ENCODE data around the gene ADRB2. TPM values are rescaled to one million over a fixed set of nuclear protein-coding genes. Genes with fewer than 3 reads are reported as not detected.
A peak's percentile ranks its signal among the peaks of the same experiment; 100 is the strongest.

The ADRB2 gene
- total RNA-seq, 1 experiment from 2014 or later: 2.8 TPM

- no peaks in the 10 kb centered on the region for H3K9me2 ChIP-seq (ENCODE audit: insufficient read depth)
- intact Hi-C loops (cut with micrococcal nuclease; ENCODE audit: unreplicated experiment): loop anchor here (2.0 to 5.0 kb wide), 2 partner anchors 18 to 168 kb away; partner anchors contain the start of gene ADRB2
- H3F3A ChIP-seq (ENCODE audit: insufficient read depth, low read depth): peaks cover 11% of the 10 kb centered on the region; the same call in 1 of the 2 replicates
- H4K20me1 ChIP-seq (ENCODE audit: insufficient read depth): no peaks in the 10 kb centered on the region
- peak overlapping the region; percentile 69 for H2AFZ ChIP-seq
- peak overlapping the region; percentile 92 for H3K4me2 ChIP-seq
- POLR2A ChIA-PET (ENCODE audit: unreplicated experiment): no interaction called here
- H3K79me2 ChIP-seq (ENCODE audit: low read depth): no peaks in the 10 kb centered on the region
- peak overlapping the region; percentile 62 for H3K4me3 ChIP-seq
- CTCF ChIA-PET: interaction anchor here (0.7 kb wide), 1 partner anchor 17 kb away, joined by 3 read pairs; the partner anchor contains the start of gene ADRB2
- TF ChIP-seq EZH2 (IDR thresholded peaks at IDR 0.05; ENCODE audit: low read depth) (no peak), CTCF (conservative IDR thresholded peaks at IDR 0.05) (no peak)
- no peaks in the 10 kb centered on the region for H3K36me3 ChIP-seq (ENCODE audit: low read depth)
- H3K27ac ChIP-seq: no peak overlapping the region
- H3K27me3 ChIP-seq (ENCODE audit: insufficient read depth, low read depth): no peaks in the 10 kb centered on the region
- peak in 1 of 2 experiments; percentile 40 for DNase-seq
- no peaks in the 10 kb centered on the region for H3K9me3 ChIP-seq (ENCODE audit: insufficient read depth, low read depth)
- peaks cover 26% of the 10 kb centered on the region for H3K4me1 ChIP-seq (replicated peaks; ENCODE audit: insufficient read depth)
- BruUV-seq (replicated peaks): no TSS peak
These were observed 17.4 kb upstream of the ADRB2 start for GRCh38 chr5:148808864-148809642.

- Histone ChIP-seq H3K27me3 (ENCODE audit: insufficient read depth, low read depth) (no peaks in the 10 kb centered on the region), H3K4me3 (peak overlapping the region; percentile 62), H3K4me1 (replicated peaks; ENCODE audit: insufficient read depth) (peaks cover 26% of the 10 kb centered on the region), H3K27ac (no peak overlapping the region), H3K4me2 (peak overlapping the region; percentile 92), H3K79me2 (ENCODE audit: low read depth) (no peaks in the 10 kb centered on the region), H2AFZ (peak overlapping the region; percentile 69), H4K20me1 (ENCODE audit: insufficient read depth) (no peaks in the 10 kb centered on the region), H3K9me3 (ENCODE audit: insufficient read depth, low read depth) (no peaks in the 10 kb centered on the region), H3K36me3 (ENCODE audit: low read depth) (no peaks in the 10 kb centered on the region), H3F3A (ENCODE audit: insufficient read depth, low read depth) (peaks cover 11% of the 10 kb centered on the region; the same call in 1 of the 2 replicates), H3K9me2 (ENCODE audit: insufficient read depth) (no peaks in the 10 kb centered on the region)
- DNase-seq: peak in 1 of 2 experiments; percentile 40
- intact Hi-C loops (cut with micrococcal nuclease; ENCODE audit: unreplicated experiment): loop anchor here (2.0 to 5.0 kb wide), 2 partner anchors 17 to 167 kb away; partner anchors contain the start of gene ADRB2
- TF ChIP-seq EZH2 (IDR thresholded peaks at IDR 0.05; ENCODE audit: low read depth) (no peak), CTCF (conservative IDR thresholded peaks at IDR 0.05) (no peak)
- BruUV-seq (replicated peaks): no TSS peak
- ChIA-PET POLR2A (ENCODE audit: unreplicated experiment) (no interaction called here), CTCF (no interaction called here)
These were observed 16.5 kb upstream of the ADRB2 start for GRCh38 chr5:148809781-148810524.

- peaks cover 22% of the 10 kb centered on the region for H3K4me1 ChIP-seq (replicated peaks; ENCODE audit: insufficient read depth)
- no peak overlapping the region for H3K4me2 ChIP-seq
- H2AFZ ChIP-seq: no peak overlapping the region
- ChIA-PET CTCF (interaction anchor here (0.6 kb wide), 1 partner anchor 140 kb away, joined by 3 read pairs; no protein-coding TSS in a partner anchor), POLR2A (ENCODE audit: unreplicated experiment) (no interaction called here)
- no peaks in the 10 kb centered on the region for H4K20me1 ChIP-seq (ENCODE audit: insufficient read depth)
- no peaks in the 10 kb centered on the region for H3K79me2 ChIP-seq (ENCODE audit: low read depth)
- no peaks in the 10 kb centered on the region for H3K36me3 ChIP-seq (ENCODE audit: low read depth)
- H3K9me3 ChIP-seq (ENCODE audit: insufficient read depth, low read depth): no peaks in the 10 kb centered on the region
- no peak overlapping the region for H3K4me3 ChIP-seq
- BruUV-seq (replicated peaks): no TSS peak
- intact Hi-C loops (cut with micrococcal nuclease; ENCODE audit: unreplicated experiment): no loop called here
- no peaks in the 10 kb centered on the region for H3K27me3 ChIP-seq (ENCODE audit: insufficient read depth, low read depth)
- H3K9me2 ChIP-seq (ENCODE audit: insufficient read depth): no peaks in the 10 kb centered on the region
- no peak for TF ChIP-seq CTCF (conservative IDR thresholded peaks at IDR 0.05)
- no peak for TF ChIP-seq EZH2 (IDR thresholded peaks at IDR 0.05; ENCODE audit: low read depth)
- H3F3A ChIP-seq (ENCODE audit: insufficient read depth, low read depth): peaks cover 11% of the 10 kb centered on the region; the same call in 1 of the 2 replicates
- H3K27ac ChIP-seq: no peak overlapping the region
- no peak for DNase-seq
These were observed 15.6 kb upstream of the ADRB2 start for GRCh38 chr5:148810823-148811222.
